SHP77 (cell line): Measurements from ENCODE around the gene ZBTB11.
"Not testable (repeated sequence)": the region's sequence is repeated elsewhere in the genome, so short reads cannot be mapped to it uniquely, and the experiment has no call there.

Experiments used
- DNase-seq, 2 experiments: peaks; one replicate each; lab custom pipeline; 2025; lab: John Stamatoyannopoulos, UW

ZBTB11 gene

GRCh38 chr3:101690972-101691371 lies 14.0 kb upstream of the ZBTB11 start:
- DNase-seq, result no peak

- DNase-seq, result no peak
Observed at GRCh38 chr3:101689286-101689685, 12.4 kb upstream of the ZBTB11 start.

GRCh38 chr3:101687142-101687931 lies 10.4 kb upstream of the ZBTB11 start:
- DNase-seq, result no peak

- DNase-seq, result no peak
Observed at GRCh38 chr3:101685870-101686307, 9.0 kb upstream of the ZBTB11 start.

GRCh38 chr3:101685050-101685400 lies 8.1 kb upstream of the ZBTB11 start:
- no peak for DNase-seq

- no peak for DNase-seq
Observed at GRCh38 chr3:101680466-101680865, 3.5 kb upstream of the ZBTB11 start.

GRCh38 chr3:101678837-101679236 lies 1.9 kb upstream of the ZBTB11 start:
- not testable (repeated sequence) for DNase-seq

GRCh38 chr3:101677436-101678286 lies 729 bp upstream of the ZBTB11 start:
- no peak for DNase-seq

- no peak for DNase-seq
Observed at GRCh38 chr3:101676216-101676764, 642 bp downstream of the ZBTB11 start.

- no peak for DNase-seq
Observed at GRCh38 chr3:101675709-101676215, 1.2 kb downstream of the ZBTB11 start.

- no peak for DNase-seq
Observed at GRCh38 chr3:101674518-101674917, 2.4 kb downstream of the ZBTB11 start.

GRCh38 chr3:101673953-101674352 lies 3.0 kb downstream of the ZBTB11 start:
- DNase-seq, result no peak

- DNase-seq, result no peak
Observed at GRCh38 chr3:101671014-101671413, 5.9 kb downstream of the ZBTB11 start.

GRCh38 chr3:101667844-101668243 lies 9.1 kb downstream of the ZBTB11 start:
- DNase-seq, result no peak

GRCh38 chr3:101667331-101667730 lies 9.6 kb downstream of the ZBTB11 start:
- no peak for DNase-seq

GRCh38 chr3:101665851-101666250 lies 11.1 kb downstream of the ZBTB11 start:
- DNase-seq, result no peak

GRCh38 chr3:101665357-101665756 lies 11.6 kb downstream of the ZBTB11 start:
- DNase-seq, result no peak

GRCh38 chr3:101660714-101661113 lies 16.2 kb downstream of the ZBTB11 start:
- DNase-seq, result no peak

GRCh38 chr3:101656651-101657050 lies 20.3 kb downstream of the ZBTB11 start:
- no peak for DNase-seq

GRCh38 chr3:101646726-101647125 lies 30.2 kb downstream of the ZBTB11 start:
- DNase-seq, result no peak

- DNase-seq, result no peak
Observed at GRCh38 chr3:101643861-101644613, 32.9 kb downstream of the ZBTB11 start.
